Mucosa of descending colon (tissue), 3 donors: ENCODE data around the gene ARHGAP42. TPM values are rescaled to one million over a fixed set of nuclear protein-coding genes. Genes with fewer than 3 reads are reported as not detected.
A peak's percentile ranks its signal among the peaks of the same experiment; 100 is the strongest.

Experiments used
- ATAC-seq: fragments of 200-7000 bp; cut with Tn5 transposase; one replicate; pipeline ENCODE4 v1.9.1; 2020; ENCODE audit warnings: mild to moderate bottlenecking, moderate library complexity
- DNase-seq, 3 donors: peaks; one replicate each; pipeline ENCODE4 v3.0.0-alpha.2; 2020
- H3K36me3 ChIP-seq: fragments of 200-600 bp; one replicate; pipeline ENCODE4 v1.8.0; 2021; ENCODE audit warnings: low read depth, mild to moderate bottlenecking
- H3K4me1 ChIP-seq: fragments of 200-600 bp; one replicate; pipeline ENCODE4 v1.8.0; 2021; ENCODE audit warnings: low read depth, mild to moderate bottlenecking
- H3K4me3 ChIP-seq: fragments of 200-600 bp; one replicate; pipeline ENCODE4 v1.8.0; 2021; ENCODE audit warnings: mild to moderate bottlenecking
- H3K9me3 ChIP-seq: fragments of 200-600 bp; one replicate; pipeline ENCODE4 v1.8.0; 2021; ENCODE audit warnings: mild to moderate bottlenecking
- CTCF ChIP-seq: fragments of 200-600 bp; IDR thresholded peaks from one replicate; pipeline ENCODE4 v1.8.0; 2022; ENCODE audit warnings: antibody characterized with exemption, mild to moderate bottlenecking
- intact Hi-C, 2 donors: fragments of 100-400 bp; cut with DNase I in 1 of 2; cut with micrococcal nuclease in 1 of 2; formaldehyde crosslinking; loops; one replicate each; pipeline versions ENCODE4 v1.11.0 to v1.11.1; 2022; cut with DNase I, micrococcal nuclease
- total RNA-seq, 3 donors: library from RNA; stranded (reverse); fragmentation: NEBNext Ultra II Directional in 2 of 3; extraction: Animal tissue kit (Norgen Biotek cat#: 25700) in 2 of 3; gene quantifications; one replicate each; pipeline versions ENCODE4 v1.2.1 to v1.2.4, GENCODE V29; 2021 to 2023
- donor health status: DM: no; HTN: no; CAD: no; lungs with moderate emphysema.
- donor health status: DM: no; HTN: no; CAD: no.
- donor health status: DM: no; HTN: yes; CAD: no.

Gene ARHGAP42
- total RNA-seq, 3 donors from 2014 or later = 17.6 to 38.9 (median 18.8) TPM

- no peak for DNase-seq
- no peak for ATAC-seq
- no peak overlapping the region for H3K4me3 ChIP-seq
- no peaks in the 10 kb centered on the region for H3K9me3 ChIP-seq
- no peaks in the 10 kb centered on the region for H3K36me3 ChIP-seq
- intact Hi-C loops = no loop called here
- no peak for TF ChIP-seq CTCF
- H3K4me1 ChIP-seq = no peaks in the 10 kb centered on the region
These were observed 11.9 kb upstream of the ARHGAP42 start for GRCh38 chr11:100675115-100675650.

- DNase-seq (no peak), ATAC-seq (no peak)
- no peak for TF ChIP-seq CTCF
- intact Hi-C loops = no loop called here
- no peaks in the 10 kb centered on the region for H3K9me3 ChIP-seq
- no peak overlapping the region for H3K4me3 ChIP-seq
- H3K36me3 ChIP-seq = no peaks in the 10 kb centered on the region
- H3K4me1 ChIP-seq = peaks cover 6% of the 10 kb centered on the region
These were observed 10.2 kb upstream of the ARHGAP42 start for GRCh38 chr11:100676901-100677300.

DNA sequence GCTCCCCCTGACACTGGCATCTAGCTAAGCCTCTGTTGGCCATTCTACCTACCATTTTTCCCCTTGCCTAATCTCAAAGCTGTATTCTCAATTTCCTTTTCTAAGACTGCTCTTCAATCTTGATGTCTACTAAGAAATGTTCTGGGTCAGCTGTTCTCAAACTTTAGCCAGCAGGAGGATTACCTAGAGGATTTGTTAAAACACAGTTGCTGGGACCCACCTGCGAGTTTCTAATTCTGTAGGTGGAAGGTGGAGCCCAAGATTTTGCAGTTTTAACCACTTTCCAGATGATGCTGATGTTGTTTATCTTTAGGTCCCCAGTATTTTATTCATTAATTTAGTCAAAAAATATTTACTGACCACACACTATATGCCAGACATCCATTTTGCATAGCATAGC is 9.3 kb upstream of the ARHGAP42 start:
- ATAC-seq (no peak), DNase-seq (no peak)
- no peaks in the 10 kb centered on the region for H3K36me3 ChIP-seq
- no peak overlapping the region for H3K4me3 ChIP-seq
- no peak for TF ChIP-seq CTCF
- peaks cover 6% of the 10 kb centered on the region for H3K4me1 ChIP-seq
- intact Hi-C loops = no loop called here
- no peaks in the 10 kb centered on the region for H3K9me3 ChIP-seq

GRCh38 chr11:100680070-100680469 is 7.0 kb upstream of the ARHGAP42 start:
- intact Hi-C loops = loop anchor here in 1 of 2 donors (5.0 to 10.0 kb wide), 2 partner anchors 95 to 172 kb away; no protein-coding TSS in a partner anchor
- Histone ChIP-seq H3K4me1 (peaks cover 6% of the 10 kb centered on the region), H3K9me3 (no peaks in the 10 kb centered on the region), H3K36me3 (no peaks in the 10 kb centered on the region), H3K4me3 (no peak overlapping the region)
- ATAC-seq (peak; percentile 40), DNase-seq (no peak)
- no peak for TF ChIP-seq CTCF

- peaks cover 6% of the 10 kb centered on the region for H3K4me1 ChIP-seq
- intact Hi-C loops = loop anchor here in 1 of 2 donors (5.0 to 10.0 kb wide), 2 partner anchors 94 to 171 kb away; no protein-coding TSS in a partner anchor
- no peak overlapping the region for H3K4me3 ChIP-seq
- ATAC-seq = peak; percentile 98
- H3K36me3 ChIP-seq = no peaks in the 10 kb centered on the region
- no peak for TF ChIP-seq CTCF
- no peaks in the 10 kb centered on the region for H3K9me3 ChIP-seq
- peak; percentile 83 to 88 (median 84) for DNase-seq
These were observed 6.0 kb upstream of the ARHGAP42 start for GRCh38 chr11:100681064-100681502.
